Peyer's patch (tissue), 4 donors: ENCODE data around the gene PACSIN2.

ENCODE experiments used
- POLR2A ChIP-seq, 2 donors: fragments of 450-650 bp; IDR thresholded peaks; one replicate each; pipeline ENCODE4 v1.5.1; 2017; ENCODE audit warnings: antibody characterized with exemption in 2 of 2, mild to moderate bottlenecking in 2 of 2, moderate library complexity in 2 of 2
- TF ChIP-seq, protein P1 (sequence below), 6 experiments: fragments of 450-650 bp in 4 of 6; fragments of 200-600 bp in 2 of 6; sonication (generic) in 1 of 6; IDR thresholded peaks; one replicate each; pipeline ENCODE4 v1.5.1; 2017 to 2019; ENCODE audit warnings: antibody characterized with exemption in 6 of 6, mild to moderate bottlenecking in 3 of 6, moderate library complexity in 1 of 6

DNA sequence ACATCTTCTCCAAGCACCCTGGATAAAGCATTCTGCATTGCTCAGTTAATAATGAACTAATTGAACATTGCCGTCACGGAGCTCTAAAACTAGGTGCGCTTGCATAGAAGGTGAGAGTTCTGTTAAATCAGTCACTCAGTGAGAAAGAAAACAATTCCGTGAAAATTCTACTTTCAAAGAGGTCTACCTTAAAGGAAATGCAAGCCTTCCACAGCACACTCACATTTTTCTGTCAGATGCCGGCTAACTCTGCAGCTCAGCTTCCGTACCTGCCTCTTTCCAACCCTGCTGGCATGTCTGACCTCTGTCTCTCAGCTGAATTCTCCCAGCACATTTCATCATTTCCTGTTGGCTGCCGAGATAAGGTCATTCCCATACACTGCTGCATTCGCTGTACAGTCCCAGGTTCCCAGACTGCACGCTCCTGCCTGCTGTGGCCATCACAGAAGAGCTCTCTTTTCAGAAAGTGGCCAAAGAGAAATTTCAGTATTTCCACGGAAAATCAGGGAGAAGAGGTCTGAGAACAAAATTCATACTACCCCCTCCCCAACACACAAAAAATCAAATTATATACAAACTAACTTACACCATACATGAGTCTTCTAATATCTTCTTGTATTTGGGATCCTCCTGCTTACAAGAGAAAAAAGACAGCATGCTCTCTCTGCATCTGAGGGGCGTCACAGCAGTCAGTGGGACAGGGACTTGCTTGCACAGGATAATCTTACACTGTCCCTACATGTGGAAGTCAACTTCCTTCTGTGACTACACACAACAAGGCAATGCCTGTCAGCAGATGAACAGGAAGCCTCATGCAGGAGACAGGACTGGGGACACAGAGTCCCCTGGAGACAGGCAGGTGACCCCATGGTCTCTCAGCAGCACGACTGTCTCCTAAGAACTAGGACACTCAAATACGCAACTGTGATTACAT, 55.1 kb downstream of the PACSIN2 start:
- TF ChIP-seq, protein P1, sequence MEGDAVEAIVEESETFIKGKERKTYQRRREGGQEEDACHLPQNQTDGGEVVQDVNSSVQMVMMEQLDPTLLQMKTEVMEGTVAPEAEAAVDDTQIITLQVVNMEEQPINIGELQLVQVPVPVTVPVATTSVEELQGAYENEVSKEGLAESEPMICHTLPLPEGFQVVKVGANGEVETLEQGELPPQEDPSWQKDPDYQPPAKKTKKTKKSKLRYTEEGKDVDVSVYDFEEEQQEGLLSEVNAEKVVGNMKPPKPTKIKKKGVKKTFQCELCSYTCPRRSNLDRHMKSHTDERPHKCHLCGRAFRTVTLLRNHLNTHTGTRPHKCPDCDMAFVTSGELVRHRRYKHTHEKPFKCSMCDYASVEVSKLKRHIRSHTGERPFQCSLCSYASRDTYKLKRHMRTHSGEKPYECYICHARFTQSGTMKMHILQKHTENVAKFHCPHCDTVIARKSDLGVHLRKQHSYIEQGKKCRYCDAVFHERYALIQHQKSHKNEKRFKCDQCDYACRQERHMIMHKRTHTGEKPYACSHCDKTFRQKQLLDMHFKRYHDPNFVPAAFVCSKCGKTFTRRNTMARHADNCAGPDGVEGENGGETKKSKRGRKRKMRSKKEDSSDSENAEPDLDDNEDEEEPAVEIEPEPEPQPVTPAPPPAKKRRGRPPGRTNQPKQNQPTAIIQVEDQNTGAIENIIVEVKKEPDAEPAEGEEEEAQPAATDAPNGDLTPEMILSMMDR (IDR thresholded peaks at IDR 0.05) = peak in 1 of 6 experiments; percentile 22
- TF ChIP-seq POLR2A (IDR thresholded peaks at IDR 0.05) = peak; percentile 60 to 72
